GM10266 (cell line): ENCODE measurements around the gene MARCHF9.

ENCODE experiments used
- DNase-seq: peaks from one replicate; pipeline ENCODE4 v3.0.0; 2012; ENCODE audit errors: extremely low spot score
- CTCF ChIP-seq: IDR thresholded peaks from 2 replicates; pipeline ENCODE4 v1.5.1; 2012; ENCODE audit warnings: mild to moderate bottlenecking, low read depth; ENCODE audit not compliant: control insufficient read depth, insufficient read depth; ENCODE audit errors: missing control alignments

Gene MARCHF9

GRCh38 chr12:57759360-57759980, 4.6 kb downstream of the MARCHF9 start:
- peak; percentile 56 for TF ChIP-seq CTCF
- no peak for DNase-seq

- TF ChIP-seq CTCF = no peak
- DNase-seq = no peak
Observed at GRCh38 chr12:57760347-57760982, 5.6 kb downstream of the MARCHF9 start.

GRCh38 chr12:57761391-57761998, 6.6 kb downstream of the MARCHF9 start:
- no peak for DNase-seq
- no peak for TF ChIP-seq CTCF

GRCh38 chr12:57762463-57762862, 7.6 kb downstream of the MARCHF9 start:
- DNase-seq = no peak
- no peak for TF ChIP-seq CTCF

GRCh38 chr12:57763881-57764661, 9.2 kb downstream of the MARCHF9 start:
- TF ChIP-seq CTCF = no peak
- DNase-seq = no peak

- no peak for TF ChIP-seq CTCF
- DNase-seq = no peak
Observed at GRCh38 chr12:57764662-57765002, 9.7 kb downstream of the MARCHF9 start.
